ENCODE results near the gene PCSK5.

DNA sequence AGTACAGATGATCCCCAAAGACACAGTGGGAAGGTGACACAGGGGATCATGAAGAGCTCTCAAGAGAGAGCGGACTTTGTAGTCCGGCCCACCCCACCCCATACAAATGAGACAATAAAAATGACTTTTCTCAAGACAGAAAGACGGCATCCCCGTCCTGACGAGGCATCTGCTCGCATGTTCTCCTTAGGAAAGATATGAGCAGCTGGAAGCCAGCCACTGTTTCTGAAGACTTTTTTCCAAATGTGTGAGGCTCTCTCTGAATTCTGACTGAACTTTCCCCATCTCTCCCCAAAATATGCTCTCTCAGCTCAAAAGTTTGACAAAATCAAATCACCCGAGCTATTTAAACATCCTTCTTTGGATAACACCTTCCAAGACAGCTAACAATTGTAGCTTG, 398.6 kb downstream of the PCSK5 start:
- no peak for TF ChIP-seq POLR2A (IDR thresholded peaks at IDR 0.05; ENCODE audit: low read length)
- no peak for TF ChIP-seq GATA1 (IDR thresholded peaks at IDR 0.05; ENCODE audit: low read depth, low read length)
